Suprapubic skin (tissue), 4 donors: ENCODE data around the gene ADCY9.

Experiments
- POLR2A ChIP-seq, 2 donors: fragments of 450-650 bp; IDR thresholded peaks; one replicate each; pipeline ENCODE4 v1.6.1; 2017; ENCODE audit warnings: antibody characterized with exemption in 2 of 2, mild to moderate bottlenecking in 2 of 2, moderate library complexity in 2 of 2
- POLR2AphosphoS5 ChIP-seq, 3 donors: sonication (generic); formaldehyde crosslinking; IDR thresholded peaks; one replicate each; pipeline ENCODE4 v1.6.1; 2017; ENCODE audit warnings: antibody characterized with exemption in 3 of 3
- TF ChIP-seq, protein P1 (sequence below), 2 donors: fragments of 200-600 bp in 1 of 2; fragments of 450-650 bp in 1 of 2; sonication (generic) in 1 of 2; IDR thresholded peaks; one replicate each; pipeline ENCODE4 v1.5.1; 2016 to 2019; ENCODE audit warnings: antibody characterized with exemption in 2 of 2, mild to moderate bottlenecking in 1 of 2, moderate library complexity in 1 of 2

GRCh38 chr16:4055748-4056147 is 60.5 kb downstream of the ADCY9 start:
- TF ChIP-seq, protein P1, sequence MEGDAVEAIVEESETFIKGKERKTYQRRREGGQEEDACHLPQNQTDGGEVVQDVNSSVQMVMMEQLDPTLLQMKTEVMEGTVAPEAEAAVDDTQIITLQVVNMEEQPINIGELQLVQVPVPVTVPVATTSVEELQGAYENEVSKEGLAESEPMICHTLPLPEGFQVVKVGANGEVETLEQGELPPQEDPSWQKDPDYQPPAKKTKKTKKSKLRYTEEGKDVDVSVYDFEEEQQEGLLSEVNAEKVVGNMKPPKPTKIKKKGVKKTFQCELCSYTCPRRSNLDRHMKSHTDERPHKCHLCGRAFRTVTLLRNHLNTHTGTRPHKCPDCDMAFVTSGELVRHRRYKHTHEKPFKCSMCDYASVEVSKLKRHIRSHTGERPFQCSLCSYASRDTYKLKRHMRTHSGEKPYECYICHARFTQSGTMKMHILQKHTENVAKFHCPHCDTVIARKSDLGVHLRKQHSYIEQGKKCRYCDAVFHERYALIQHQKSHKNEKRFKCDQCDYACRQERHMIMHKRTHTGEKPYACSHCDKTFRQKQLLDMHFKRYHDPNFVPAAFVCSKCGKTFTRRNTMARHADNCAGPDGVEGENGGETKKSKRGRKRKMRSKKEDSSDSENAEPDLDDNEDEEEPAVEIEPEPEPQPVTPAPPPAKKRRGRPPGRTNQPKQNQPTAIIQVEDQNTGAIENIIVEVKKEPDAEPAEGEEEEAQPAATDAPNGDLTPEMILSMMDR (IDR thresholded peaks at IDR 0.05), result no peak
- TF ChIP-seq POLR2A (IDR thresholded peaks at IDR 0.05), result no peak
- TF ChIP-seq POLR2AphosphoS5 (IDR thresholded peaks at IDR 0.05), result no peak
